GM23248 (cell line): ENCODE results near the gene LPAR2.

ENCODE experiments used
- EZH2 ChIP-seq: fragments of 200-600 bp; sonication (generic); IDR thresholded peaks from 2 replicates; pipeline ENCODE4 v1.6.1; 2018; ENCODE audit warnings: antibody characterized with exemption, mild to moderate bottlenecking; ENCODE audit not compliant: insufficient read depth, poor library complexity, severe bottlenecking
- EZH2phosphoT487 ChIP-seq: fragments of 200-600 bp; sonication (generic); IDR thresholded peaks from 2 replicates; pipeline ENCODE4 v1.6.1; 2018; ENCODE audit warnings: antibody characterized with exemption, moderate library complexity, mild to moderate bottlenecking, low read depth; ENCODE audit not compliant: insufficient read depth

DNA sequence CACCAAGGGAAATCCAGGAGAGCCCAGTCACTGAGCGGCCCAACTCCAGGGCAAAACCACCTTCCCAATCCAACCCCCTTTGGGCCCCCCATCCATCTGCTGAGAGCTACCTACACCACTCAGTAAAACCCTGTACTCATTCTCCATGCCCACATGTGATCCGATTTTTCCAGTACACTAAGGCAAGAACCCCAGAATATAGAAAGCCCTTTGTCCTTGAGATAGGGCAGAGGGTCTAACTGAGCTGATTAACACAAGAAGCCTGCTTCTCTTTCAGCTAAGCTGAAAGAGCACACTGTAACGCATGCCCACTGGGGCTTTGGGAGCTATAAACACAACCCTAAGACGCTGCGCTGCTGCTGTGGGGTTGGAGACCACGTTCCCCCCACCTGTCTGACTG, 45.5 kb downstream of the LPAR2 start:
- TF ChIP-seq EZH2phosphoT487 (no peak), EZH2 (no peak)
